Keratinocyte (primary cell): Measurements from ENCODE around the gene LIX1. TPM values are rescaled to one million over a fixed set of nuclear protein-coding genes. Genes with fewer than 3 reads are reported as not detected.

Experiments used
- DNase-seq: peaks from one replicate; pipeline ENCODE4 v3.0.0-alpha.2; 2011; ENCODE audit warnings: low read depth, missing footprints, low spot score
- FAIRE-seq: peaks from 2 replicates; lab custom pipeline; 2011; peaks lifted over from hg19 to GRCh38; lab: Jason Lieb, UNC
- H2AFZ ChIP-seq: 2 replicates; pipeline ENCODE4 v1.6.0; 2012; ENCODE audit warnings: low read length, control low read depth, inconsistent platforms; ENCODE audit not compliant: control insufficient read depth
- H3K27ac ChIP-seq: 2 replicates; pipeline ENCODE4 v1.5.1; 2011; ENCODE audit warnings: low read length; ENCODE audit not compliant: control insufficient read depth, insufficient read depth
- H3K27me3 ChIP-seq: 3 replicates; pipeline ENCODE4 v1.6.0; 2011; ENCODE audit warnings: low read length; ENCODE audit not compliant: control insufficient read depth, insufficient read depth; ENCODE audit errors: extremely low read depth
- H3K36me3 ChIP-seq, 2 experiments: 2 replicates in 1 of 2; 3 replicates in 1 of 2; pipeline ENCODE4 v1.5.1; 2011; ENCODE audit warnings: low read length in 2 of 2, mild to moderate bottlenecking in 1 of 2; ENCODE audit not compliant: control insufficient read depth in 2 of 2, insufficient read depth in 2 of 2; ENCODE audit errors: extremely low read depth in 1 of 2
- H3K4me1 ChIP-seq: 3 replicates; pipeline ENCODE4 v1.5.1; 2011; ENCODE audit warnings: low read length; ENCODE audit not compliant: control insufficient read depth, insufficient read depth; ENCODE audit errors: extremely low read depth
- H3K4me2 ChIP-seq: 3 replicates; pipeline ENCODE4 v1.6.0; 2011; ENCODE audit warnings: low read depth, low read length; ENCODE audit not compliant: control insufficient read depth, insufficient read depth; ENCODE audit errors: extremely low read depth
- H3K4me3 ChIP-seq, 3 experiments: fragments of 200-600 bp in 1 of 3; sonication (generic) in 1 of 3; 2 replicates in 2 of 3; 3 replicates in 1 of 3; pipeline ENCODE4 v1.5.1; 2011 to 2016; ENCODE audit warnings: low read length in 3 of 3, mild to moderate bottlenecking in 3 of 3, control low read depth in 2 of 3, inconsistent platforms in 1 of 3, low read depth in 1 of 3, mixed read lengths in 1 of 3, mixed run types in 1 of 3, moderate library complexity in 1 of 3; ENCODE audit not compliant: control insufficient read depth in 2 of 3, insufficient read depth in 2 of 3; ENCODE audit errors: extremely low read depth in 1 of 3
- H3K79me2 ChIP-seq: 2 replicates; pipeline ENCODE4 v1.6.0; 2012; ENCODE audit warnings: low read length; ENCODE audit not compliant: control insufficient read depth, insufficient read depth
- H3K9ac ChIP-seq: 3 replicates; pipeline ENCODE4 v1.6.0; 2011; ENCODE audit warnings: low read length; ENCODE audit not compliant: control insufficient read depth, insufficient read depth; ENCODE audit errors: extremely low read depth
- H3K9me1 ChIP-seq: 3 replicates; pipeline ENCODE4 v1.6.0; 2011; ENCODE audit warnings: low read length; ENCODE audit not compliant: control insufficient read depth, insufficient read depth; ENCODE audit errors: extremely low read depth
- H3K9me3 ChIP-seq: 2 replicates; pipeline ENCODE4 v1.5.1; 2012; ENCODE audit warnings: low read depth, low read length; ENCODE audit not compliant: control insufficient read depth
- H4K20me1 ChIP-seq: 3 replicates; pipeline ENCODE4 v1.6.0; 2011; ENCODE audit warnings: low read length; ENCODE audit not compliant: control insufficient read depth, insufficient read depth; ENCODE audit errors: extremely low read depth
- CTCF ChIP-seq, 3 experiments: IDR thresholded peaks in 1 of 3; conservative IDR thresholded peaks in 1 of 3; optimal IDR thresholded peaks in 1 of 3; 2 replicates in 2 of 3; 3 replicates in 1 of 3; pipeline versions ENCODE3 to v1.5.1; 2011; ENCODE audit warnings: low read length in 3 of 3, mild to moderate bottlenecking in 3 of 3, moderate library complexity in 2 of 3, control low read depth in 1 of 3, inconsistent platforms in 1 of 3; ENCODE audit not compliant: insufficient read depth in 2 of 3; ENCODE audit errors: extremely low read depth in 1 of 3
- EZH2 ChIP-seq: IDR thresholded peaks from one replicate; pipeline ENCODE4 v1.6.1; 2012; ENCODE audit warnings: inconsistent platforms, mild to moderate bottlenecking, low read length, moderate library complexity
- dilution Hi-C: fragments of 300-500 bp; cut with MboI; formaldehyde crosslinking; loops from one replicate; pipeline ENCODE4 v1.7.0; 2020; ENCODE audit warnings: low sequenced_read_pairs; ENCODE audit not compliant: extremely low pct_ligation_motif_present
- polyA plus RNA-seq, 5 experiments: library from polyadenylated mRNA; depleted of rRNA in 3 of 5; stranded (reverse) in 3 of 5; stranded (forward) in 1 of 5; unstranded in 1 of 5; fragments of >200 nt; gene quantifications; 1 replicate in 1 of 5; 2 replicates in 3 of 5; 3 replicates in 1 of 5; pipeline versions ENCODE4 v1.2.1 to v1.2.3, GENCODE V29; 2011 to 2012; ENCODE audit warnings: missing spikeins in 2 of 5, low read depth in 1 of 5, low replicate concordance in 1 of 5

The LIX1 gene
- polyA plus RNA-seq, 1 donor (not counting 4 experiments of a cell fraction or from before 2014, with no cell fraction given), result not detected

DNA sequence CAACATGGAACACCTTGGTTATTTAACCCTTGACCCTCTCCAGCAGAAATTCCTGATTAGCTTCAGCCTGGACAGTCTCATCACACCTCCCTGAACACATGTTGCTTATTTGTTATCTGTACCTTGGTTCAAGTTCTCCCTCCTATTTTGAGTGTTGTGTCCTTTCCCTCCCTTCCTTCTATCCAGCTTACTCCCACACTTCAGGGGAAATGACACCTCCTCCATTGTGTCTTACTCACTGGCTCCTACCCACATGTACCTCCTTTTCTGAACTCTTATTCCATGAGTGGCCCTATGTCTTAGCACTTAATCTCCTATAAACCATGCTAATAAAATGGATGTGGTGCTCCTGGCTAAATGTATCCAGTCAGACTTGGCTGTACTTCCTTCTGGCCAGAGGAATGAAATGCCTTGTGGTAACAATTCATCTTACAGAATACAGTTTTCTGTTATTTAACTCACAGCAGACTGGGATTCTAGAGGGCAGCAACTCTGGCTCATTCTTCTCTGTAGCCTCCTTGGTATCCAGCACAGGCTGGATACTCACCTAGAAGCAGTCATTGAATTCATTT, 11.2 kb downstream of the LIX1 start:
- dilution Hi-C loops, result no loop called here
- Histone ChIP-seq H3K4me3 (no peak overlapping the region), H3K9ac (no peak overlapping the region), H3K9me3 (no peaks in the 10 kb centered on the region), H3K4me2 (no peak overlapping the region), H3K4me1 (no peaks in the 10 kb centered on the region), H2AFZ (no peak overlapping the region), H3K79me2 (no peaks in the 10 kb centered on the region), H4K20me1 (no peaks in the 10 kb centered on the region), H3K9me1 (no peaks in the 10 kb centered on the region), H3K36me3 (no peaks in the 10 kb centered on the region), H3K27me3 (no peaks in the 10 kb centered on the region), H3K27ac (no peak overlapping the region)
- TF ChIP-seq CTCF (optimal IDR thresholded peaks at IDR 0.05 in 1 of 3, IDR thresholded peaks at IDR 0.05 in 1 of 3, conservative IDR thresholded peaks at IDR 0.05 in 1 of 3; ENCODE audit: extremely low read depth in 1 of 3, insufficient read depth in 2 of 3, low read length in 3 of 3), result no peak
- TF ChIP-seq EZH2, result no peak
- DNase-seq (no peak), FAIRE-seq (no peak)

DNA sequence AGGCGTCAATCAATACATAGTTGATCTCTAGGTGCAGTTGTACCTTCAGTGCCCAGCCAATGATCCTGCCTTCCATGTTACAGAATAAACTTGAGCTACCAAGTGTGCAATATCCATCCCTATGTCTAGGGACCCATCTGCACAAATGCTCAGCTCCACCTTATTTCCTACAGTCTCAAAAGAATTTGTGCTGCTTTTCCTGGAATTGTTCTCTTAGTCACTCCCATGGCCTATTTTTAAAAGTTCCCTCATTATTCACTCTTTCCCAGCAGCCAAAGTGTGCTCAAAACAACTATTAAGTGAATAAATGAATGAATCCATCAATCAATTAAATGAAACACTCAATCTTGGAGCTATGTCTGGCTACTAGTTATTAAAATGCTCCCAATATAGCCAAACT, 14.7 kb downstream of the LIX1 start:
- H3K4me1 ChIP-seq, result peaks cover 3% of the 10 kb centered on the region
- dilution Hi-C loops, result no loop called here
- DNase-seq (no peak), FAIRE-seq (no peak)
- H3K9me1 ChIP-seq, result no peaks in the 10 kb centered on the region
- no peak overlapping the region for H3K4me2 ChIP-seq
- no peaks in the 10 kb centered on the region for H3K9me3 ChIP-seq
- H3K27me3 ChIP-seq, result no peaks in the 10 kb centered on the region
- no peak overlapping the region for H3K27ac ChIP-seq
- no peak overlapping the region for H2AFZ ChIP-seq
- H3K79me2 ChIP-seq, result no peaks in the 10 kb centered on the region
- H4K20me1 ChIP-seq, result no peaks in the 10 kb centered on the region
- no peak overlapping the region for H3K4me3 ChIP-seq
- H3K36me3 ChIP-seq, result no peaks in the 10 kb centered on the region
- TF ChIP-seq EZH2 (no peak), CTCF (optimal IDR thresholded peaks at IDR 0.05 in 1 of 3, IDR thresholded peaks at IDR 0.05 in 1 of 3, conservative IDR thresholded peaks at IDR 0.05 in 1 of 3; ENCODE audit: extremely low read depth in 1 of 3, insufficient read depth in 2 of 3, low read length in 3 of 3) (no peak)
- no peak overlapping the region for H3K9ac ChIP-seq
